Cardiac muscle cell (in vitro differentiated cells and primary cell): Measurements from ENCODE around the gene B3GALT6. TPM values are rescaled to one million over a fixed set of nuclear protein-coding genes. Genes with fewer than 3 reads are reported as not detected.

Source experiments
- DNase-seq, 2 donors: peaks; one replicate each; pipeline versions ENCODE4 v3.0.0 to v3.0.0-alpha.2; 2010 to 2017; ENCODE audit warnings: low read depth in 1 of 2, low spot score in 1 of 2
- H3K27ac ChIP-seq: fragments of 200-600 bp; sonication (generic); 2 replicates; pipeline ENCODE4 v1.5.1; 2016
- H3K27me3 ChIP-seq: fragments of 200-600 bp; sonication (generic); 2 replicates; pipeline ENCODE4 v1.6.0; 2016; ENCODE audit warnings: control low read depth
- H3K36me3 ChIP-seq: fragments of 200-600 bp; sonication (generic); 2 replicates; pipeline ENCODE4 v1.5.1; 2016; ENCODE audit warnings: control low read depth
- H3K4me1 ChIP-seq: fragments of 200-600 bp; sonication (generic); 2 replicates; pipeline ENCODE4 v1.8.1; 2017; ENCODE audit warnings: low read depth, mild to moderate bottlenecking, mixed run types
- H3K4me3 ChIP-seq: fragments of 200-600 bp; sonication (generic); 2 replicates; pipeline ENCODE4 v1.5.1; 2016; ENCODE audit warnings: mild to moderate bottlenecking
- H3K9me3 ChIP-seq: fragments of 200-600 bp; sonication (generic); 2 replicates; pipeline ENCODE4 v1.5.1; 2017; ENCODE audit warnings: low read depth, mild to moderate bottlenecking, control low read depth
- polyA plus RNA-seq: library from polyadenylated mRNA; unstranded; fragments of >200 nt; fragmentation: Nextera tagmentation; extraction: Ambion mirVana; gene quantifications from 2 replicates; pipeline ENCODE4 v1.2.1, GENCODE V29; 2016
- total RNA-seq: library from RNA; depleted of rRNA; stranded (reverse); fragments of >200 nt; gene quantifications from 2 replicates; pipeline ENCODE4 v1.2.3, GENCODE V29; 2016
- TF ChIP-seq, protein P1 (sequence below): IDR thresholded peaks from 2 replicates; pipeline ENCODE4 v1.5.1; 2012; ENCODE audit warnings: low read depth, mild to moderate bottlenecking, low read length

The B3GALT6 gene
- total and polyA plus RNA-seq, 2 experiments from 2014 or later: 56.8 to 58.9 TPM

GRCh38 chr1:1204425-1204920 is 27.6 kb upstream of the B3GALT6 start:
- Histone ChIP-seq H3K27ac (no peak overlapping the region), H3K4me1 (no peaks in the 10 kb centered on the region), H3K4me3 (no peak overlapping the region), H3K27me3 (peaks cover 69% of the 10 kb centered on the region), H3K36me3 (no peaks in the 10 kb centered on the region), H3K9me3 (no peaks in the 10 kb centered on the region)
- TF ChIP-seq, protein P1, sequence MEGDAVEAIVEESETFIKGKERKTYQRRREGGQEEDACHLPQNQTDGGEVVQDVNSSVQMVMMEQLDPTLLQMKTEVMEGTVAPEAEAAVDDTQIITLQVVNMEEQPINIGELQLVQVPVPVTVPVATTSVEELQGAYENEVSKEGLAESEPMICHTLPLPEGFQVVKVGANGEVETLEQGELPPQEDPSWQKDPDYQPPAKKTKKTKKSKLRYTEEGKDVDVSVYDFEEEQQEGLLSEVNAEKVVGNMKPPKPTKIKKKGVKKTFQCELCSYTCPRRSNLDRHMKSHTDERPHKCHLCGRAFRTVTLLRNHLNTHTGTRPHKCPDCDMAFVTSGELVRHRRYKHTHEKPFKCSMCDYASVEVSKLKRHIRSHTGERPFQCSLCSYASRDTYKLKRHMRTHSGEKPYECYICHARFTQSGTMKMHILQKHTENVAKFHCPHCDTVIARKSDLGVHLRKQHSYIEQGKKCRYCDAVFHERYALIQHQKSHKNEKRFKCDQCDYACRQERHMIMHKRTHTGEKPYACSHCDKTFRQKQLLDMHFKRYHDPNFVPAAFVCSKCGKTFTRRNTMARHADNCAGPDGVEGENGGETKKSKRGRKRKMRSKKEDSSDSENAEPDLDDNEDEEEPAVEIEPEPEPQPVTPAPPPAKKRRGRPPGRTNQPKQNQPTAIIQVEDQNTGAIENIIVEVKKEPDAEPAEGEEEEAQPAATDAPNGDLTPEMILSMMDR: no peak
- DNase-seq: no peak

DNA sequence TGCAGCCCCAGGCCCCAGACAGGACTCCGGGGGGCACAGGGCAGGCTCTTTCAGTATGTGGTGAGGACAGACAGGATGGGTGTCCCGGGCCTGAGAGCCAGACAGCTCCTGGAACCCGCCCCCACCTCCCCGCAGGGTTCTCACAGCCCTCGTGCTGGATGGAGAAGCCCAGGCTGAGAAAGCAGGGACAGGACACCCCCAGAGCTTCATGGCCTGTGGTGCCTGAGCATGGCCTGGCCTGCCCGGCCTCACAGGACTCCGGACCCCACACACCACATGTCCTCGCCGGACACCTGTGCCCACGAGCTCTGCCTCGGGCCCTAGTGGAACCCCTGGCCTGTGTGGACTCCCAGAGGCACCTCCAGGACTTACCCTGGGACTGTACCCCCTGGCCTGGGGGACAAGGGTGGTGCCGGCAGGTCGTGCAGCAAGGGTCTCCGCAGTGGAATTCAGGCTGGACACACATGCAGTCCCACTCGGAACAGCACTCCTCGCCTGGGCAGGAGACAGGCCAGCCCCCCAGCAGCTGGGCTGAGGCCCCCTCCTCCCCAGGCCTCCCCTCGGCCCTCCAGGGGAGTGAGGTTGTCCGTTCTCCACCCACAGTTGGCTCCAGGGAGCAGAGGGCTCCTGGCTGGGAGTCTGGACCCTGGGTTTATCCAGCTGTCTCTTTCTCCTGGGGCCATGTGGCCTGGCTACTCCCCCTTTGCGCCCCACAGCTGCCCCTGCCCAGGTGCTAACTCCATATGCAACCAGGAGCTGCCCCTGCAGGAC is 26.9 kb upstream of the B3GALT6 start:
- Histone ChIP-seq H3K4me3 (no peak overlapping the region), H3K9me3 (no peaks in the 10 kb centered on the region), H3K27me3 (peaks cover 62% of the 10 kb centered on the region), H3K4me1 (no peaks in the 10 kb centered on the region), H3K27ac (no peak overlapping the region), H3K36me3 (no peaks in the 10 kb centered on the region)
- DNase-seq: no peak
- TF ChIP-seq, protein P1: no peak

DNA sequence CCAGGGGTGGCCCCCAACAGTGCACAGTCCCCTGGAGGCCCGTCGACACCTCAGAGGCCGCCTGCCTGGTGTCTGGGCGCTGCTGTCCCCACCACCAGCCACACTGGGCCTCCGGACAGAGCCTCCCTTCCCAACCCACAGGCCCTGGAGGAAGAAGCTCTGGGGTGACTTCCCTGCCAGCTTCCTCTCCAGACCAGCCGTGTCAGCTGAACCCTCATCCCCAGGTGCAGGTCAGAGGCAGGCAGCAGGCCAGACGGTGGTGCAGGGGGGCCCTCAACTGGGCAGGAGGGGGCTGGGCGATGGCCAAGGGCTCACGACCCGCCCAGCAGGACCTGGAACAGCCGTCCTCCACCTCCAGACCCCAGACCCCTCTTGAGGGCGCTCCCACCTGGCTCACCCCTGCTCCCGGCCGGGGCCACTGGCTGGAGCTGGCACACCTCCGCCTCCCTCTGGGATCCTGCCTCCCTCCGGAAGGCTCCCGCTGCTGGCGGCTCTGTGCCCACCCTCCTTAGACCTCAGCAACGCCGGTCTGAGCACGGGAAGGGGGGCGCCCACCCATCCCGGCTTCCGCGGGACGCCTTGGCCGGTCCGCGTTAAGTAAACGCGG is 26.2 kb upstream of the B3GALT6 start:
- Histone ChIP-seq H3K4me1 (no peaks in the 10 kb centered on the region), H3K9me3 (no peaks in the 10 kb centered on the region), H3K4me3 (no peak overlapping the region), H3K27ac (no peak overlapping the region), H3K36me3 (no peaks in the 10 kb centered on the region), H3K27me3 (peaks cover 55% of the 10 kb centered on the region)
- TF ChIP-seq, protein P1: no peak
- DNase-seq: no peak

GRCh38 chr1:1206376-1206965 is 25.6 kb upstream of the B3GALT6 start, which contains the start of gene TNFRSF18:
TNFRSF18 (minus strand) TSS chr1:1206592; CDS start chr1:1206571, 21 bp downstream.
- Histone ChIP-seq H3K27me3 (peaks cover 49% of the 10 kb centered on the region), H3K36me3 (no peaks in the 10 kb centered on the region)
- DNase-seq: peak in 1 of 2 donors; percentile 62

GRCh38 chr1:1206966-1207531 is 25.0 kb upstream of the B3GALT6 start:
- Histone ChIP-seq H3K27me3 (peaks cover 48% of the 10 kb centered on the region), H3K9me3 (no peaks in the 10 kb centered on the region), H3K4me1 (no peaks in the 10 kb centered on the region), H3K4me3 (no peak overlapping the region), H3K27ac (no peak overlapping the region), H3K36me3 (no peaks in the 10 kb centered on the region)
- TF ChIP-seq, protein P1: peak; percentile 10
- DNase-seq: no peak

More at GRCh38 chr1:1206376-1206965, 25.6 kb upstream of the B3GALT6 start, which contains the start of gene TNFRSF18:
- Histone ChIP-seq H3K4me1 (no peaks in the 10 kb centered on the region), H3K4me3 (no peak within 1 kb of the TSS), H3K9me3 (no peaks in the 10 kb centered on the region), H3K27ac (no peak within 1 kb of the TSS)
- TF ChIP-seq, protein P1: no peak
